ENCODE data around the gene PLA2G7. TPM values are rescaled to one million over a fixed set of nuclear protein-coding genes. Genes with fewer than 3 reads are reported as not detected.

Gene PLA2G7
- total and polyA plus RNA-seq, 2 donors (not counting 1 experiment from before 2014, with no cell fraction given): 0.04 to 1.1 TPM

- Histone ChIP-seq H3K4me3 (ENCODE audit: control extremely low read depth in 1 of 5, extremely low read depth in 1 of 5, insufficient read depth in 1 of 5, low read depth in 2 of 5, low read length in 4 of 5) (no peak overlapping the region), H3K4me2 (replicated peaks; ENCODE audit: low read depth, low read length, poor library complexity, severe bottlenecking) (no peak overlapping the region), H3K4me1 (ENCODE audit: control insufficient read depth in 2 of 2, insufficient read depth in 2 of 2, low read length in 2 of 2) (no peaks in the 10 kb centered on the region), H3K27ac (ENCODE audit: low read length in 2 of 2) (no peak overlapping the region), H3K27me3 (replicated peaks in 1 of 4; ENCODE audit: control extremely low read depth in 1 of 4, control insufficient read depth in 3 of 4, insufficient read depth in 4 of 4, low read length in 3 of 4) (peaks cover 0 to 4% (median 0%) of the 10 kb centered on the region in 4 experiments), H3K36me3 (replicated peaks in 1 of 2; ENCODE audit: control extremely low read depth in 1 of 2, control insufficient read depth in 1 of 2, extremely low read depth in 1 of 2, insufficient read depth in 2 of 2, low read length in 1 of 2) (no peaks in the 10 kb centered on the region), H3K9me3 (ENCODE audit: control extremely low read depth in 1 of 3, control insufficient read depth in 2 of 3, insufficient read depth in 1 of 3, low read length in 2 of 3) (no peaks in the 10 kb centered on the region), H3K9ac (ENCODE audit: low read length) (no peak overlapping the region), H3K79me2 (ENCODE audit: control insufficient read depth, insufficient read depth, low read length) (no peaks in the 10 kb centered on the region), H4K20me1 (ENCODE audit: control insufficient read depth, insufficient read depth, low read length, poor library complexity, severe bottlenecking) (no peaks in the 10 kb centered on the region), H2AFZ (ENCODE audit: insufficient read depth, low read depth, low read length, poor library complexity, severe bottlenecking) (no peak overlapping the region)
- no peak for TF ChIP-seq EZH2 (IDR thresholded peaks at IDR 0.05; ENCODE audit: borderline replicate concordance, insufficient read depth, low read depth, low read length, poor library complexity, severe bottlenecking)
- no peak for TF ChIP-seq CTCF (IDR thresholded peaks at IDR 0.05)
- ChIA-PET CTCF (no interaction called here), POLR2A (no interaction called here)
- intact Hi-C loops (cut with micrococcal nuclease): no loop called here
- WGBS (ENCODE audit: insufficient coverage): 100% methylated on average over 1 of the region's 2 CpGs
- ATAC-seq (ENCODE audit: low read depth) (no peak), DNase-seq (no peak)
- no peak overlapping the region for H3K4me3 Mint-ChIP-seq
- H3K27ac Mint-ChIP-seq: no peak overlapping the region
- no peaks in the 10 kb centered on the region for H3K9me3 Mint-ChIP-seq (ENCODE audit: insufficient read depth)
- no peaks in the 10 kb centered on the region for H3K4me1 Mint-ChIP-seq
- peaks cover 33% of the 10 kb centered on the region for H3K27me3 Mint-ChIP-seq
Measured at GRCh38 chr6:46741482-46741881, 6.3 kb upstream of the PLA2G7 start.

- Histone ChIP-seq H3K27ac (ENCODE audit: low read length in 2 of 2) (no peak overlapping the region), H3K79me2 (ENCODE audit: control insufficient read depth, insufficient read depth, low read length) (no peaks in the 10 kb centered on the region), H3K9me3 (ENCODE audit: control extremely low read depth in 1 of 3, control insufficient read depth in 2 of 3, insufficient read depth in 1 of 3, low read length in 2 of 3) (no peaks in the 10 kb centered on the region), H3K9ac (ENCODE audit: low read length) (no peak overlapping the region), H3K36me3 (replicated peaks in 1 of 2; ENCODE audit: control extremely low read depth in 1 of 2, control insufficient read depth in 1 of 2, extremely low read depth in 1 of 2, insufficient read depth in 2 of 2, low read length in 1 of 2) (no peaks in the 10 kb centered on the region), H3K4me3 (ENCODE audit: control extremely low read depth in 1 of 5, extremely low read depth in 1 of 5, insufficient read depth in 1 of 5, low read depth in 2 of 5, low read length in 4 of 5) (no peak overlapping the region), H2AFZ (ENCODE audit: insufficient read depth, low read depth, low read length, poor library complexity, severe bottlenecking) (no peak overlapping the region), H4K20me1 (ENCODE audit: control insufficient read depth, insufficient read depth, low read length, poor library complexity, severe bottlenecking) (no peaks in the 10 kb centered on the region), H3K27me3 (replicated peaks in 1 of 4; ENCODE audit: control extremely low read depth in 1 of 4, control insufficient read depth in 3 of 4, insufficient read depth in 4 of 4, low read length in 3 of 4) (peaks cover 0 to 24% (median 14%) of the 10 kb centered on the region in 4 experiments), H3K4me1 (ENCODE audit: control insufficient read depth in 2 of 2, insufficient read depth in 2 of 2, low read length in 2 of 2) (peaks cover 4 to 8% of the 10 kb centered on the region in 2 donors), H3K4me2 (replicated peaks; ENCODE audit: low read depth, low read length, poor library complexity, severe bottlenecking) (no peak overlapping the region)
- H3K4me3 Mint-ChIP-seq: no peak overlapping the region
- DNase-seq (no peak), ATAC-seq (ENCODE audit: low read depth) (no peak)
- intact Hi-C loops (cut with micrococcal nuclease): no loop called here
- TF ChIP-seq EZH2 (IDR thresholded peaks at IDR 0.05; ENCODE audit: borderline replicate concordance, insufficient read depth, low read depth, low read length, poor library complexity, severe bottlenecking): no peak
- TF ChIP-seq CTCF (IDR thresholded peaks at IDR 0.05): no peak
- H3K4me1 Mint-ChIP-seq: peaks cover 12% of the 10 kb centered on the region
- H3K27ac Mint-ChIP-seq: no peak overlapping the region
- ChIA-PET CTCF (no interaction called here), POLR2A (no interaction called here)
- H3K9me3 Mint-ChIP-seq (ENCODE audit: insufficient read depth): no peaks in the 10 kb centered on the region
- peaks cover 55% of the 10 kb centered on the region for H3K27me3 Mint-ChIP-seq
Measured at GRCh38 chr6:46736906-46737305, 1.7 kb upstream of the PLA2G7 start.

All from B cell (primary cell).